Smooth muscle cell of the coronary artery (primary cell): Measurements from ENCODE around the gene FURIN. TPM values are rescaled to one million over a fixed set of nuclear protein-coding genes. Genes with fewer than 3 reads are reported as not detected.

Source experiments
- total RNA-seq: library from RNA; depleted of rRNA; stranded (reverse); fragments of >200 nt; gene quantifications from 2 replicates; pipeline ENCODE4 v1.2.3, GENCODE V29; 2014; ENCODE audit warnings: low replicate concordance

FURIN gene
- total RNA-seq, result 31.1 and 176 TPM in 2 replicates

GRCh38 chr15:90868261-90868689 lies at the start of gene FURIN:
Gene FURIN (plus strand): TSS chr15:90868588. CDS start chr15:90875741, 7,153 bp downstream.

GRCh38 chr15:90883976-90884718 lies 15.8 kb downstream of the FURIN start, which contains the start of gene FES:
Gene FES (plus strand): TSS chr15:90884504. CDS start chr15:90885046, 542 bp downstream.

GRCh38 chr15:90902840-90903732 lies 34.7 kb downstream of the FURIN start, which contains the start of gene MAN2A2:
Gene MAN2A2 (plus strand): TSS chr15:90903302. CDS start chr15:90904208, 906 bp downstream.

GRCh38 chr15:90931828-90932659 lies 63.7 kb downstream of the FURIN start, which contains the start of gene HDDC3:
Gene HDDC3 (minus strand): TSS chr15:90932549. CDS start chr15:90932540, 9 bp downstream.

Other genes with a start within 250 kb of the FURIN start
- gene BLM, start 151.2 kb upstream of the FURIN start, total RNA-seq, result 0.59 and 3.0 TPM in 2 replicates
- 26.2 and 43.3 TPM in 2 replicates for gene FES, start 15.9 kb downstream of the FURIN start, total RNA-seq
- 17.4 and 33.0 TPM in 2 replicates for gene MAN2A2, start 34.7 kb downstream of the FURIN start, total RNA-seq
- gene HDDC3, start 64.0 kb downstream of the FURIN start, total RNA-seq, result 8.2 and 15.3 TPM in 2 replicates
- gene UNC45A, start 66.7 kb downstream of the FURIN start, total RNA-seq, result 96.9 and 159 TPM in 2 replicates
- 6.5 and 7.4 TPM in 2 replicates for gene RCCD1, start 86.3 kb downstream of the FURIN start, total RNA-seq
- 6.2 and 52.8 TPM in 2 replicates for gene PRC1, start 125.9 kb downstream of the FURIN start, total RNA-seq
- gene VPS33B, start 154.0 kb downstream of the FURIN start, total RNA-seq, result 6.3 and 11.7 TPM in 2 replicates
- 0.12 TPM in 1 of 2 replicates, not detected in the other for gene SV2B, start 231.7 kb downstream of the FURIN start, total RNA-seq